NCI-H1694 (cell line): ENCODE results near the gene COPA.

Experiments
- DNase-seq: peaks from one replicate; lab custom pipeline; 2025; lab: John Stamatoyannopoulos, UW

The COPA gene

DNA sequence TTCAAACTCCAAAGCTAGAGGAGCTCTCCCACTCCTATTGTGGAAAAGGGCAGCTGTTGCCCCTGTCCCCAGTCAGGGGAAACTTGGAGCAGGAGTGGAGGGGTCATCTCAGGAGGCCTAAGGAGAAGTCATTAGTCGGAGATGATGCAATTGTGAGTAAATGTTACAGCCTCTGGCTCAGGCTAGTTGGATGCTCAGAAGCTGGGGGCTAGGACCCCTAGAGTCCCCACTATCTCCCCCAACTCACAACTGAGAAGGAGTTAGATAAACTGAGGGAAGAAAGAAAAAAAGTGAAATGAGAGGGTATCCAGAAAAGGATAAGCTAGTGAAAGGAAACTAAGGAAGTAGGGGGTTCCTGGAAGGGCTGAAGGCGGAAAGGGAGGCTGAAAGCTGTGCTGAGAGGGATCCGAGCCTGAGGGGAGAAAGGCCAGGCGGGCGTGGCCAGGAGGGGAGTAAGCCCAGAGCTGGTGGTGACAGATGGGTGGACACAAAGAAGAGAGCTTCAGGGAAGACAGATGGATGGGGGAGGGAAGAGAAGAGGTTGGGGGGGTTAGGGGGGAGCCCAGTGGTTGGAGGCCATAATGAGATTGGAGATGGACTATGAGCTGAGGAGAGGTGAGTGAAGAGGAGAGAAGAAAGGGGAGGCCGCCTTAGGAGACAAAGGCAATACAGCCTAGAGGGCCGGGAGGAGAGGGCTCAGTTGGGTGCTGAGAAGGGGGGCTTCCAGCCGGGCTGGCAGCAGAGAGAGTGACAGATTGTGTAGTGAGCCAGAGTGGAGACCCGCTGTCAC is 19.3 kb upstream of the COPA start:
- DNase-seq, result no peak

DNA sequence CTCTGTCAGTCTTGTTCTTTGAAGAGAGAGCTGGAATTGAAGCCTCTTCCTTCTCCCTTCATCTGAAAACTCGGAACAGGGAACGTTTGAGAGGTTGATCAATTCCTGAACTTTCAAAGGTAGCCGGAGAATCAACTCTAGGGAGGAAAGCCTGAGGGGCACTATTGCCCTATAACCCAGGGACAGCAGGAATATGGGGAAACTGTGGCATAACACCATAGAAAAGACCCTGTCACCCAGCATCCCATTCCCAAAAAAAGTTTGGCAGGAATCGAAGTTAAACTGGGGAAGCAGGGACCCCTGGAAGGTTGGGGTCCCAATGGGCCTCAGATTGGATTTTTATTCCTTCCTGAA is 18.7 kb upstream of the COPA start:
- DNase-seq, result no peak

- no peak for DNase-seq
Measured at GRCh38 chr1:160361199-160361598, 18.1 kb upstream of the COPA start.

- no peak for DNase-seq
Measured at GRCh38 chr1:160360227-160360695, 17.2 kb upstream of the COPA start.

- no peak for DNase-seq
Measured at GRCh38 chr1:160359559-160360226, 16.6 kb upstream of the COPA start.

GRCh38 chr1:160358073-160358472 is 15.0 kb upstream of the COPA start:
- DNase-seq, result no peak

GRCh38 chr1:160357286-160358002 is 14.4 kb upstream of the COPA start:
- no peak for DNase-seq

GRCh38 chr1:160354388-160354985 is 11.4 kb upstream of the COPA start:
- no peak for DNase-seq

DNA sequence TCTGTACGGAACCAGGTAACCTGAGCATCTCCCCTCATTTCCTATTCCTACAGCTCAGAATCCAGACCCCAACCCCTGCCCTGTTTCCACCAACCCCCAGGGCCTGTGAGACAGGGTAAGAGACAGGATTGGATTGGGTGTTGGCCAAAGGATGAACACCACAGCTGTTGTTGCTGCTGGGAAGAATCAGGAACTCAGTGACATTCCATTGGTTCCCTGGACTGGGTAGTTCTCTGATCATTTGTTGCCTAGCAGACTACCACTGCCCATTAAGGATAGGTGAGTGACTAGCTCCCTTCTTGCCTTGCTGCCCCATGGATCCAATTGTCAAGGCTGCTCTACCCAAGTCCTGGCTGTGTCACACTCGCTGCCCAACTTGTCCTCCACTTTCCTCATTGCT is 10.2 kb upstream of the COPA start:
- no peak for DNase-seq

DNA sequence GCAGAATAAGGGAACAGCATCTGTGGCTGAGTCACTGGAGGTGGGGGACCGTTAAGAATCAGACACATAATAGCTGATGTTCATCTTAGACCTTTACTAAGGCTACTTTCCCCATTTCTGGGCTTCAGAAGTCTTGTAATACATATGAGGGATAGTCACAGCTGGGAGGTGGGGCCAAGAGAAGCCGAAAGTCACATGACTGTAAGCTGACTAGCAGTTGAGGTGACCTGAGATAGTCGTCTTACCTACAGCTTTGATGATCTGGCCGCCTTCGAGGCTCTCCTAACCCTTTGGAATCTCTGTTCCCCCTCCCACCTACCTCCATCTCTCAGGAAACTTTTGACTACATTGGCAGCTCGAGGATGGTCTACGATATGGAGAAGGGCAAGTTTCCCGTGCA is 9.5 kb upstream of the COPA start:
- no peak for DNase-seq

DNA sequence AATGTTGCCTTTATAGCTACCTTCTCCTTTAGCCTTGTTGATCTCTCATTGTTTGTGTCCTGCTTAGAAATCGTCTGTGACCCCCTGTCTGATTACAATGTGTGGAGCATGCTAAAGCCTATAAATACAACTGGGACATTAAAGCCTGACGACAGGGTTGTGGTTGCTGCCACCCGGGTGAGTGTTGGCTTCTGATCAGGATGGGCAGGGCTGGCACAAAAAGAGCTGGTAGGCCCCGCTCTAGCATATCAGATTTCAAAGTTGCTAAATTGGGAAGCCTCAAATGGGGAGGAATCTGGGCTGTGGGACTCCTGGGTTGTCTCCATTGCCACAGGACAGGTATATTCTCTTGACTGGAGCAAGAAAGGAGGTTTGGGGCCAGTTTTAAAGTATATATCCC is 8.6 kb upstream of the COPA start:
- no peak for DNase-seq

GRCh38 chr1:160346958-160347357 is 3.9 kb upstream of the COPA start:
- no peak for DNase-seq

DNA sequence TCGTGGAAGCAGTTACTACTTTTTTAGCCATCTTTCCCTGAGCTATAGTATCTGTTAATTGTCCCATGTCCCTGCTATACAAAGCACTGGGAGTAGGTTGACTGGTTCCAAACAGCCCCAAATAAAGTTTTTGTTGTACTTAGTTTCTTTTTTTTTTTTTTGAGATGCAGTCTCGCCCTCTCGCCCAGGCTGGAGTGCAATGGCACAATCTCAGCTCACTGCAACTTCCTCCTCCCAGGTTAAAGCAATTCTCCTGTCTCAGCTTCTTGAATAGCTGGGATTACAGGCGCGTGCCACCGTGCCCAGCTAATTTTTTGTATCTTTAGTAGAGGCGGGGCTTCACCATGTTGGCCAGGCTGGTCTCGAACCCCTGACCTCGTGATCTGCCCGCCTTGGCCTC is 3.4 kb upstream of the COPA start:
- no peak for DNase-seq

GRCh38 chr1:160344936-160345335 is 1.9 kb upstream of the COPA start:
- DNase-seq, result no peak

GRCh38 chr1:160344241-160344640 is 1.2 kb upstream of the COPA start:
- DNase-seq, result no peak

DNA sequence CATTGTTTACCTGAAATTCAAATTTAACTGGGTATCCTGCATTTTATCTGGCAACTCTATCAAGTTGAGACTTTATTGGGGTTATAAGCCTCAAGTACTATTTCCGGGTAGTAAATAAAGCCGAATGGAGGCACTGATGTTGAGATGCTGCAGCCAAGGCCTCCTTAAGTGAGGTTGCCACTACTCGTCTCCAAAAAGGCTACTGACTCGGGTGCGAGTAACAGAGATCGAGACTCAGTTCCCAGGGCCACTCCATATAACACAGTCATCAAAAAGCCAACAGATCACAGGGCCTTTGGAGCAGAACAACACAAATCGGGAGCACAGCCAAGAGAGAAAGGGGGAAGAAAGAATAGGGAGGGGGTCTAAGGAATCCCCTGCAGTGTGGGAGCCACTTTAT is 524 bp downstream of the COPA start:
- no peak for DNase-seq

DNA sequence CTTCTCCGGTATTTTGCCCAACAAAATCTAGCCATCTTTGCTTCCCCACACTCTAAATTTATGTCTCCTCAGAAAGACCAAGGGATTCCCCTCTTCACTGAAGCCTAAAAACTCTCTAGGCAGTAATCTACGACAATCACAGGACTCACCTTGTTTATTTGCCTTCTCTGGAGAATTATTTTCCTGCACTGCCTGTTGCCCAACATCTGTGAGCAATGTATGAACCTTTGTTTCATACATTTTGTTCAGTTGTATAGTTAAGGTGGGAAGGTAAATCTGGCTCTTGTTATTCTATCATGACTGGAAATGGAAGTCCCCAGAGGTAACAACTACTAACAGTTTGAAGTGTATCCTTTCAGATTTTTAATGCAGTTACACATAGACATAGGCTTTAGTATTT is 2.2 kb downstream of the COPA start:
- DNase-seq, result no peak

DNA sequence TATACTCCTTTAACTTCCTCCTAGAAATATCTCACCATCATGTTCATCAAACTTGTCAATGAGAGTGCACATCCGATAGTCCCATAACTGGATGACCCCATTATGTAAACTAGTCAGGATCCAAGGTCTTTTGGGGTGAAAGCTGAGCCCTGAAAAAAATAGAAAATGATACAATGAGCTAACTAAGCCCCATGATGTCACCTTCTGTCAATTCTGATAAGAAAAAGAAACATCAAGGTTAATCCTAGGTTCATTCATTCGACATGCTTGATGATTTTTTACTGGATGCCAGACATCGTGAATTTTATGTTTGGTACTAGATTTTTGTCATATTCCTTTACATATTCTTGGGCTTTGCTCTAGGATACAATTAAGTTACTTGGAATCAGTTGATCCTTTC is 2.9 kb downstream of the COPA start:
- no peak for DNase-seq

DNA sequence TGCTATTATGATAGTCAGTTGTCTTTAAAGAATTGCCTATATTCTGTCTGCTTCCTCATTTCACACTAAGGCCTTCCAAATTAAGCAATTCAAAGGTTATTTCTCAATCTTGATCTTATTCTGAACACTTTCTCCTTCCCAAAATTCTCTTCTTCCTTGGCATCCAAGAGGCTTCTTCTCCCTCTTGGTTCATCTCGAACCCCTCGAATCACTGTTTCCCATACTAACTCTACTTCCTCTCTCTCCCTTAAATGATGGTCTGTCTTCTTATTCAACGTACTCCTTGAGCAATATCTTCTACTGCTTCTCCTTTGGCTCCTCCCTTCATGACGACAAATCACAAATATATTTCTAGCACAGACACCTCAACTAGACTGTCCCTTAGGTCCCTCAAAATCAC is 4.5 kb downstream of the COPA start:
- no peak for DNase-seq

- DNase-seq, result no peak
Measured at GRCh38 chr1:160332516-160332915, 10.5 kb downstream of the COPA start.

DNA sequence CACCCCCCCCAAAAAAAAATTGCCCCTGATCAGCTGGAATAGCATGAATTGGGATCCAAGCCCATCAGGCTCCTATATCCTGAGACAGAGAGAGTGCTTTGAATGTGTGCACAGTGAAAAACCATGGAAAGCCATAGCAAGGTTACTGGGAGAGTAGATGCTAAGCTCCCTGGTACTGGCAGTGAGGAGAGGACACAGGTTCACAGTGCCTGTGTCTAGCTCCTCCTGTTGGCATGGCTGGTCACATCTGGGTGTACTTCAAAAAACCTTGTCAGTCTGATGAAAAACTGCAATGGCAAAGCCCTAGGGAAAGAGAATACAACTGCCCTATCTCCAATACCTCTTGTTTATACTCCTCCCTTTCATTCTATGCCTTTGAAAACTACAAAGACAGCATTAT is 12.9 kb downstream of the COPA start:
- no peak for DNase-seq

GRCh38 chr1:160328184-160328583 is 14.9 kb downstream of the COPA start:
- peak; percentile 98 for DNase-seq

DNA sequence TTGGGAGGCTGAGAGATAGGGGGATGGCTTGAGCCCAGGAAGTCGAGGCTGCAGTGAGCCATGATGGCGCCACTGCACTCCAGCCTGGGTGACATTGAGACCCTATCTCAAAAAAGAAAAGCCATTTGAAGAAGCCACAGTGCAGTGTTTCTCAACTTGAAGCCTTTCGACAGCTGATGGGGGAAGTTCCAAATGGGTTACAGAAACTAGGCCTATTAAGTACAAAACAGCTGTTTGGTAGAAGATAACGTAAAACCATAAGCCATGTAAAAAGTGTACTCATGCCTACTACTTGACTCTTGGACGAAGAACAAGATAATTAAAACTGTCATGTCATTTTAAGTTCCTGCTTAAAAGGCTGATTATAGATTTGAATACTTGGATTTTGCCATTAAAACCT is 16.6 kb downstream of the COPA start:
- DNase-seq, result no peak
